Right ventricle myocardium superior (tissue), 1 donor: ENCODE measurements around the gene FNBP1. TPM values are rescaled to one million over a fixed set of nuclear protein-coding genes. Genes with fewer than 3 reads are reported as not detected.
"Not testable (repeated sequence)": the region's sequence is repeated elsewhere in the genome, so short reads cannot be mapped to it uniquely, and the experiment has no call there.

Source experiments
- ATAC-seq: fragments of 200-7000 bp; cut with Tn5 transposase; one replicate; pipeline ENCODE4 v1.9.1; 2020; ENCODE audit warnings: mild to moderate bottlenecking; ENCODE audit not compliant: poor library complexity
- DNase-seq: peaks from one replicate; pipeline ENCODE4 v3.0.0-alpha.2; 2020
- intact Hi-C: fragments of 100-400 bp; cut with DNase I; formaldehyde crosslinking; loops from one replicate; pipeline ENCODE4 v1.11.2; 2022
- total RNA-seq: library from RNA; stranded (reverse); fragmentation: NEBNext Ultra II Directional; extraction: Animal tissue kit (Norgen Biotek cat#: 25700); gene quantifications from one replicate; pipeline ENCODE4 v1.2.1, GENCODE V29; 2021
- donor health status: DM: no; HTN: yes; CAD: no; lungs with severe emphysema.

FNBP1 gene
- total RNA-seq, 1 donor from 2014 or later = 21.5 TPM

- intact Hi-C loops = no loop called here
- DNase-seq (no peak), ATAC-seq (no peak)
Observed at GRCh38 chr9:129945314-129945713, 97.7 kb downstream of the FNBP1 start.

GRCh38 chr9:129944506-129945116 is 98.4 kb downstream of the FNBP1 start:
- ATAC-seq (peak; percentile 51), DNase-seq (no peak)
- intact Hi-C loops = no loop called here

- intact Hi-C loops = no loop called here
- DNase-seq (no peak), ATAC-seq (no peak)
Observed at GRCh38 chr9:129939431-129939830, 103.6 kb downstream of the FNBP1 start.

GRCh38 chr9:129938291-129938979 is 104.6 kb downstream of the FNBP1 start:
- DNase-seq (no peak), ATAC-seq (no peak)
- intact Hi-C loops = no loop called here

GRCh38 chr9:129937879-129938278 is 105.1 kb downstream of the FNBP1 start:
- ATAC-seq, intact Hi-C loops, DNase-seq: not testable (repeated sequence)

GRCh38 chr9:129936222-129936621 is 106.8 kb downstream of the FNBP1 start:
- DNase-seq (no peak), ATAC-seq (no peak)
- intact Hi-C loops = no loop called here

- DNase-seq (no peak), ATAC-seq (peak; percentile 27)
- intact Hi-C loops = no loop called here
Observed at GRCh38 chr9:129934780-129935179, 108.2 kb downstream of the FNBP1 start.

GRCh38 chr9:129934041-129934591 is 108.9 kb downstream of the FNBP1 start:
- intact Hi-C loops = no loop called here
- no peak for ATAC-seq
- no peak for DNase-seq

GRCh38 chr9:129933185-129934040 is 109.6 kb downstream of the FNBP1 start:
- intact Hi-C loops = no loop called here
- DNase-seq (no peak), ATAC-seq (no peak)

- intact Hi-C loops = no loop called here
- DNase-seq = no peak
- peak; percentile 59 for ATAC-seq
Observed at GRCh38 chr9:129932303-129933151, 110.5 kb downstream of the FNBP1 start.

- no peak for DNase-seq
- ATAC-seq = no peak
- intact Hi-C loops = no loop called here
Observed at GRCh38 chr9:129930743-129931142, 112.2 kb downstream of the FNBP1 start.

- intact Hi-C loops = no loop called here
- ATAC-seq (no peak), DNase-seq (no peak)
Observed at GRCh38 chr9:129929496-129930125, 113.4 kb downstream of the FNBP1 start.

GRCh38 chr9:129923589-129923988 is 119.4 kb downstream of the FNBP1 start:
- intact Hi-C loops = no loop called here
- no peak for DNase-seq
- no peak for ATAC-seq

GRCh38 chr9:129921905-129922304 is 121.1 kb downstream of the FNBP1 start:
- DNase-seq (no peak), ATAC-seq (no peak)
- intact Hi-C loops = no loop called here

- DNase-seq (no peak), ATAC-seq (peak; percentile 51)
- intact Hi-C loops = no loop called here
Observed at GRCh38 chr9:129919841-129920240, 123.1 kb downstream of the FNBP1 start.

- intact Hi-C loops = no loop called here
- DNase-seq (no peak), ATAC-seq (no peak)
Observed at GRCh38 chr9:129919277-129919676, 123.7 kb downstream of the FNBP1 start.

- ATAC-seq = no peak
- no peak for DNase-seq
- intact Hi-C loops = no loop called here
Observed at GRCh38 chr9:129918296-129918950, 124.6 kb downstream of the FNBP1 start.

- intact Hi-C loops = no loop called here
- ATAC-seq (no peak), DNase-seq (no peak)
Observed at GRCh38 chr9:129916707-129917106, 126.3 kb downstream of the FNBP1 start.
